Ramos (cell line): ENCODE results near the gene SYVN1.
"Not testable (repeated sequence)": the region's sequence is repeated elsewhere in the genome, so short reads cannot be mapped to it uniquely, and the experiment has no call there.

Source experiments
- in situ Hi-C: fragments of 300-500 bp; cut with MboI; formaldehyde crosslinking; loops from one replicate; pipeline ENCODE4 v1.14.3; 2022; ENCODE audit warnings: low sequenced_read_pairs; ENCODE audit not compliant: unreplicated experiment

Gene SYVN1

GRCh38 chr11:65134240-65134951 is at the start of gene SYVN1:
SYVN1 (minus strand) TSS chr11:65134519; CDS start chr11:65133601, 918 bp downstream.
- in situ Hi-C loops, result loop anchor here (25.0 kb wide), 1 partner anchor 897 kb away; the partner anchor contains the start of genes DNAJC4, FKBP2, NUDT22 and PPP1R14B

GRCh38 chr11:65183201-65183891 is 49.0 kb upstream of the SYVN1 start:
- in situ Hi-C loops, result loop anchor here (5.0 kb wide), 1 partner anchor 71 kb away; the partner anchor contains the start of gene TM7SF2

DNA sequence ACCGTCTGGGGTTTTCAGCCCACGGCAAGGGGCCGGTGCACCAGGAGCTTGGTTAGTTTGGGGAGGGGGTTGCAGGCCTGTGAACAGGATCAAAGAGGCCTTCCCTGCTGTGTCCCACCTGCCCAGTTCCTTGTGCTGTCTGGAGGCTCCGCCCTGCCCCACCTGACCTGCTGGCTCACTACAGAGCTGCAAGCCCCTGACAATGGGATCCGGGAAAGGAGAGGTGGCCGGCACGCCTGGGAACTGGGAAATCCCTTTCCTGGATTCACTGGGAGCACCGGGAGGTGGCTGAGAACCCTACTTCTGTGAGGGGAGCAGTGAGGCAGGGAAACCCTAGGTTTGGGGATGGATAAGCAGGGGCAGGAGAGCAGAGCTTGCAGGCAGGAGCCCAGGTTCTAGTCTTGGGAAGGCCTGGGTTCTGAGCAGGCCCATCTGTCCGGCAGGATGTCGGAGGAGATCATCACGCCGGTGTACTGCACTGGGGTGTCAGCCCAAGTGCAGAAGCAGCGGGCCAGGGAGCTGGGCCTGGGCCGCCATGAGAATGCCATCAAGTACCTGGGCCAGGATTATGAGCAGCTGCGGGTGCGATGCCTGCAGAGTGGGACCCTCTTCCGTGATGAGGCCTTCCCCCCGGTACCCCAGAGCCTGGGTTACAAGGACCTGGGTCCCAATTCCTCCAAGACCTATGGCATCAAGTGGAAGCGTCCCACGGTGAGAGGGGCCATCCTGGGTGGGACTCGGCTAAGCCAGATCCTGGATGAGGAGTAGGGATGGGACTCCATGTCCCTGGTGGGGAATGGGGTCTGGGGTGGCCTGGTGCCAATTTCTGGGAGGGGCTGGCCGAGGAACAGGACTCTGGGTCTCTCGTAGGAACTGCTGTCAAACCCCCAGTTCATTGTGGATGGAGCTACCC is 48.2 kb upstream of the SYVN1 start:
- in situ Hi-C loops, result loop anchor here (5.0 kb wide), 1 partner anchor 70 kb away; the partner anchor contains the start of gene TM7SF2

DNA sequence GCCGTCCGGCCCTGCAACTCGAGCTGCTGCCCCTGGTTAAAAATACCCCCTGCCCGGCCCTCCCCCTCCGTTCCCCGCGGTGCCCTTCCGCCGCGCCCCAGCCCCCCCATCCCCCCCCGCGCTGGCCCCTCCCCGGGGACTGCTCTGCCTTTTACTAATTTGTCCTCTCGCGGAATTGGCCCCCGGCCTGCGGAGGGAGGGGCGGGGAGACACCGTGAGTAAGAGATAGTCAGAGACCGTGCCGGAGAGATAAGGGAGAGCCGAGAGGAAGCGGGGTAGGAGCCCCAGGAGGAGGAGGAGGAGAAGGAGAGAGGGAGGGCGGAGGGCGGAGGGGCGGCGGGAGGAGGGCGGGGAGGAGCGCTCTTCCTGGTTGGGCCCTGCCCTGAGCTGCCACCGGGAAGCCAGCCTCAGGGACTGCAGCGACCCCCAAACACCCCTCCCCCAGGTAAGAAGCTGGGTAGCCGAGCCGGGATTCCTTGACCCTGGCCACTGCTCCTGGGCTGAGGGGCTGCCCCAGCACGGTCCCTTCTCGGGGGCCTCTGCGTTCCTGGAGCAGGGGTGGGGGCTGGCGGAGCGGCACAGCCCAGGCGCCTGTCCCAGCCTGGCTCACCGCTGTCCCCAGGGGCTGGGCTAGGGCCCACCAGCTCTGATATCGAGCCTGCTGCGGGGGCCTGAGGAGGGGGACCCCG is 47.4 kb upstream of the SYVN1 start, which contains the start of gene CAPN1:
CAPN1 (plus strand) TSS at position 360 of the 689 bp plus-strand sequence. CDS start 774 bp downstream, outside the sequence.
- in situ Hi-C loops, result loop anchor here (5.0 kb wide), 1 partner anchor 69 kb away; the partner anchor contains the start of gene TM7SF2

DNA sequence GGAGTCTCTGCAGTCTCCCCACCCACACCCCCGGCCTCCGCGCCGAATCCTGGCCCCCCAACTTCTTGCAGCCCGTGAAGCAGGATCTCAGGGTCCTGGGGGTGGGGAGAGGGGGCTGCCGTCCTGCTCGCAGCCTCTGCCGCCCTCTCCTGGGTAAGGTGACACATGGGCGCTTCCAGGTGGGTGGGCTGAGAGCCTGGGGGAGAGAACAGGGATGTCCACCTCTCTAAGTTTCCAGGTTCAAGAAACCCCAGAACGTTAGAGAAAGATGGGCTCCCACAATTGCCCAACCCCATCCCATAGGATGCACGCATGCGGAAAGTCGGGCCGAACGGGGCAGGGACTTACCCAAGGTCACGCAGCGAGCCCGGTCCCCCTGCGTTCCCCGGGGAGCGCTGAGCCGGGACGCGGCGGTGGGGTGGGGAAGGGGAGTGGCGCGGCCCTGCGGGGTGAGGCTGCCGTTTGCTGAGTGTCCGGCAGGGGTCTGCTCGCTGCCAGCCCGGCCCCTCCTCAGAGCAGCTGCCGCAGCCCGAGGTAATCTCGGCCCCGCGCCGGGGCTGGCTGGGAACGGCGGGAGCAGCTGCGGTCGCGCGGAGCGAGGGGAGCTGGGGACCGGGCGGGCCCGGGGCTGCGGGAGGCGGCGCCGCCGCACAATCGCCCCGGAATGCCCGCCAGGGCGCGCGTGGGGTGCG is 46.7 kb upstream of the SYVN1 start:
- in situ Hi-C loops, result loop anchor here (5.0 kb wide), 1 partner anchor 69 kb away; the partner anchor contains the start of gene TM7SF2

DNA sequence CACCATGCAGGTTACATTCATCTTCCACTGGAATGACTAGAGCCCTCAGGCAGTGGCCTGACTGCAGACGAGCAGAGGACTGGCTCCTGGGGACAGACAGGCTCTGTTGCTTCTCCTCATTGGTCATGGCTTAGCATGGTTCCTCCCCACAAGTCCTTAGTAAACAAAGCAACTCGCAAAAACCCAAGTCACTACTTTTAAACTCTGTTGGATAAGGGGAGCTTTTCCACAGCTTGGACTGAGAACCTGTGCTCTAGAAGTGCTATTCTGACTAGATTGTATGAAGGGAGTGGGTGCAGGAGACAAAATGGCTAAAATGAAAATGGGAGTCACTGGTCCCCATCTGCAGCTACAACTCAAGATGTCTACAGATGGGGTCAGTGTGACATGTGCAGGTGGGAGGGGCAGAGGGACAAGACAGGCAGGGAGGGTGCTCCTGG is 40.3 kb upstream of the SYVN1 start:
- in situ Hi-C loops, result not testable (repeated sequence)

- in situ Hi-C loops, result no loop called here
Observed at GRCh38 chr11:65172600-65172999, 38.3 kb upstream of the SYVN1 start.

GRCh38 chr11:65170058-65170534 is 35.8 kb upstream of the SYVN1 start, which contains the start of gene SPDYC:
SPDYC (plus strand) TSS chr11:65170233; CDS start chr11:65171358, 1,125 bp downstream.
- in situ Hi-C loops, result no loop called here

GRCh38 chr11:65169164-65169641 is 34.9 kb upstream of the SYVN1 start:
- in situ Hi-C loops, result no loop called here

DNA sequence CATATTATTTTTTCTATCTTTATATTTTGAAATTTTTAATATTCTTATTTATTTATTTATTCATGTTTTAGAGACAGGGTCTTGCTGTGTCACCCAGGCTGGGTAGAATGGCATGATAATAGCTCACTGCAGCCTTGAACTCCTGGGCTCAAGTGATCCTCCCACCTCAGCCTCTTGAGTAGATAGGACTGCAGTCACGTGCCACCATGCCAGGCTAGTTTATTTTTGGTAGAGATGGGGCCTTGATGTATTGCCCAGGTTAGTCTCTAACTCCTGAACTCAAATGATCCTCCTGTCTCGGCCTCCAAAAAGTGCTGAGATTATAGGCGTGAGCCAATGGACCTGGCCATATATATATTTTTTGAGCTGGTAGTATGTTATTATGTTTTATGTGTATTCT is 33.3 kb upstream of the SYVN1 start:
- in situ Hi-C loops, result no loop called here

- in situ Hi-C loops, result no loop called here
Observed at GRCh38 chr11:65166893-65167292, 32.6 kb upstream of the SYVN1 start.

GRCh38 chr11:65165410-65166317 is 31.3 kb upstream of the SYVN1 start:
- in situ Hi-C loops, result no loop called here

DNA sequence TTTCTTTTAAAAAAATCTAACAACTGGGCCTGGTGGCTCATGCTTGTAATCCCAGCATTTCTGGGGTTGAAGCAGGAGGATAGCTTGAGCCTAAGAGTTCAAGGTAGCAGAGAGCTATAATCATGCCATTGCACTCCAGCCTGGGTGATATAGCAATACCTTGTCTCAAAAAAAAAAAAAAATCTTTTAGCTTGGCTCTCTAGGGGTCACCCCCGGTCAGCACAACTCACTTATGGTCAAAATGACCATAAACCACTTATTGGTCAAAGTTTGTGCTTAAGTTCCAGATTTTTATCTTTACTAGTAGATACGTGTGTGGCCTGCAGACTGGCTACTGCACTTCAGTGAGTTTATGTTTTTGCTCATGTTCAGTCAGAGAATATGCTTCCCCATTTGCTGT is 29.4 kb upstream of the SYVN1 start:
- in situ Hi-C loops, result no loop called here

GRCh38 chr11:65160643-65161042 is 26.3 kb upstream of the SYVN1 start:
- in situ Hi-C loops, result no loop called here

GRCh38 chr11:65159012-65159411 is 24.7 kb upstream of the SYVN1 start:
- in situ Hi-C loops, result no loop called here

- in situ Hi-C loops, result no loop called here
Observed at GRCh38 chr11:65157336-65157735, 23.0 kb upstream of the SYVN1 start.

- in situ Hi-C loops, result no loop called here
Observed at GRCh38 chr11:65156926-65157325, 22.6 kb upstream of the SYVN1 start.

GRCh38 chr11:65156256-65156655 is 21.9 kb upstream of the SYVN1 start:
- in situ Hi-C loops, result no loop called here
